ENCODE results near the gene MAS1.
"Not testable (repeated sequence)": the region's sequence is repeated elsewhere in the genome, so short reads cannot be mapped to it uniquely, and the experiment has no call there.

MAS1 gene
- 0.06 to 5.7 (median 0.86) reads per million in 17 experiments for total RNA-seq

DNA sequence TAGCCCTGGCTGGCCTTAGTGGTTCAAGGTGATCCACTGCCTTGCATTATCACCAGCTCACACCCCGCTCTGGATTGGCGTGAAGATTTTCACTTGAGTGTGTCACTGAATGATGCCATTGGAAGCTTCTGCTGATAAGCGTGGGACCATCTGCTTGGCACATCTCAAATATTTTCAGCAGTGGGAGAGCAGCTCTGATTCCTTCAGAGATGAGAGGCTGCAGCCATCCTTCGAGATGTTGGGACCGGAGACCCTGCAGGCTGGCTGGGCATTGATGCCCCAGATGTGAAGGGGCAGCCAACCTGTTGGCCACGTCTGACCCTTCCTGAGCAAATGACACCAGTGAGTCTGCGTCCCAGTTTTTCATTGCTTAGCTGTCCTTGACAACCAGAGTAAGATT is at the start of gene MAS1:
TSS of gene MAS1 (plus strand) at position 197 of the 400 bp plus-strand sequence. CDS start 15,968 bp downstream, outside the sequence.
- DNase-seq, result no peak

DNA sequence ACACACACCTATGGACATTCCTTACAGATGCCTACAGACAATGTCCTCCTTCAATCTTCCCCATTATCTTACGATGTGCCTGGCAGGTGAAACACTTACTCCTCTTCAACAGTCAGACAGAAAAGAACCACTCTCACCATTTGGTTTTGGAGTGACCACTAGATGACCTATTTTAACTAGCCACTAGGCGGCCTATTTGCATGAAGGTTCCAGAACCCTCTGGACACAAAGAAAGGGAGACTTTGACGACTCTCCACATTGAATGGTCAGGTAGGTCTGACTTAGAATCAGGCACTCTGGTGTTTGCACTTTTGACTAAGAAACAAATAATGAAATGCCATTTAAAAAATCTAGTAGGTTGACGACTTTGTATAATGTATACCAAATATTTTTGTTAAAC is 48.8 kb upstream of the MAS1 start:
- no peak for DNase-seq

DNA sequence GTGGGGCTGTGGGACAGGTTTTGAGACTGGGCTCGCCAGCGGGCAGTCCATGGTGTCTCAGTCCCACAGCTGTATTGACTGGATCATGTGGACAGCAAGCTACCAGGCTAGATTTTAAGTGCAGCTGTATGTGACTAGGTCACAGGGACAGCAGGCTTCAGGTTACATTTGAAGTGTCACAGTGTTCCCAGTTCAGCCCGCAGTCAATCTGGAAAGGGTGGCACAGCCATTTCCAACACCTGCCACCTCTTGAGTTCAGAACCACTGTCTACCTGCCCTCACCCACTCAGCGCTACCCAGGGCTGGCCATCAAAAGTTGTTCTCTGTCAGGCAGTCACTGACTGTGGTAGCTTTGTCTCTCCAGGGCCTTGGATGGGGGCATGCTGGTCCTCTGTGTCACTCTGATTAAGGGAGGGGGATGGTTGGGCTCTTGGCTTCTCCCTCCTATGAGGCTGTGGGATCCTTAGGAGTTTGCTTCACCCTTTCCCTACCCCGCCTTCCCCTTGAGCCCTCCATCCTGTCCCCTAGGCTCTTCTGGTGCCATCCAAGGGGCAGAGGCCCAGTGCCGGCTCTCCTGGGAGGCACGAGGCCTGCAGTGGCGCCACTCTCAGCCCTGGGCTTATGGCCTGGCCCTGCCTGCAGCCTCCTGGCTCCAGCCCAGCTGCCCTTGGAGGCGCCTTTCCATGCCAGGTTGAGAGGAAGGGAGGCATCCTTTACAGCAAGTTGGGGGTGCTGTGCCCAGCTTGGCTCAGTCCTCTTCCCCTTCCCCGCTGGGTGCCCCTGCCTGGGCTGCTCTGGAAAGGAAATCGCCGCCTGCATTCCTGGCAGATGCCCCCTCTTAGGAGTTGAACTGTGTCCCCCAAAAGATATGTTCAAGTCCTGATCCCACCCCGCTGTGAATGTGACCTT is 45.8 kb upstream of the MAS1 start:
- no peak for DNase-seq

DNA sequence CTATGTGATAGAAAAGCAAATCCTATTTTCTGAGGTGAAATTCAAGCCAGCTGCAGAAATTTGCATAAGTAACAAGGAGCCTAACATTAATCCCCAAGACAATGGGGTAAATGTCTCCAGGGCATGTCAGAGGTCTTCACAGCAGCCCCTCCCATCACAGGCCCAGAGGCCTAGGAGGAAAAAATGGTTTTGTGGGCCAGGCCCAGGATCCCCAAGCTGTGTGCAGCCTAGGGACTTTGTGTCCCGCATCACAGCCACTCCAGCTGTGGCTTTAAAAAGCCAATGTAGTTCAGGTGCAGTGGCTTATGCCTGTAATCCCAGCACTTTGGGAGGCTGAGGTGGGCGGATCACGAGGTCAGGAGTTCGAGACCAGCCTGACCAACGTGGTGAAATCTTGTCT is 42.2 kb upstream of the MAS1 start:
- not testable (repeated sequence) for DNase-seq

DNA sequence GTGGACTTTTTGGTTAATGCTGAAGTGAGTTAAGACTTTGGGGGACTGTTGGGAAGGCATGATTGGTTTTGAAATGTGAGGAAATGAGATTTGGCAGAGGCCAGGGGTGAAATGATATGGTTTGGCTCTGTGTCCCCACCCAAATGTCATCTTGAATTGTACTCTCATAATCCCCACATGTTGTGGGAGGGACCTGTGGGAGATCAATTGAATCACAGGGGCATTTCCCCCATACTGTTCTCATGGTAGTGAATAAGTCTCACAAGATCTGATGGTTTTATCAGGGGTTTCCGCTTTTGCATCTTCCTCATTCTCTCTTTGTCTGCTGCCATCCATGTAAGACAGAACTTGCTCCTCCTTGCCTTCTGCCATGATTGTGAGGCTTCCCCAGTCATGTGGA is 40.9 kb upstream of the MAS1 start:
- DNase-seq, result peak in 1 of 4 experiments; percentile 39

DNA sequence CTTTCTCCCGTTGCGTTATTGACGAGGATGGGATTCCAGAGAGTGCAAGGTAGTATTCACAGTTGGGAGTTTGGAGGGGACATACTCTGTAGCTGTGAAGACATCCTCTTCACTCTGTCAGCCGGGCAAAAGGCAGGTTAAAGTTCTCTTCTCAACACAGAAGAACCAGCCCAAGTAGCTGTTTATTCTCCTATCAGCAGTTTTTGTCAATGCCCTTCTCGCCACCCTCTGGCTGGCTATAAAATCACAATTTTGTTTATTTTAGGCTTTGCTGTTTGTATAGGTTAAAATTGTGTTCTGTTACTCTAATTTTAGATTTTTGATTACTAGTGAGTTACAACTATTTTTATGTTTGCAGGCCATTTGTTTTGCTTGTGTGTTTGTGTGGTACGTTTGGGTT is 37.9 kb upstream of the MAS1 start:
- peak; percentile 37 to 60 (median 46) for DNase-seq

DNA sequence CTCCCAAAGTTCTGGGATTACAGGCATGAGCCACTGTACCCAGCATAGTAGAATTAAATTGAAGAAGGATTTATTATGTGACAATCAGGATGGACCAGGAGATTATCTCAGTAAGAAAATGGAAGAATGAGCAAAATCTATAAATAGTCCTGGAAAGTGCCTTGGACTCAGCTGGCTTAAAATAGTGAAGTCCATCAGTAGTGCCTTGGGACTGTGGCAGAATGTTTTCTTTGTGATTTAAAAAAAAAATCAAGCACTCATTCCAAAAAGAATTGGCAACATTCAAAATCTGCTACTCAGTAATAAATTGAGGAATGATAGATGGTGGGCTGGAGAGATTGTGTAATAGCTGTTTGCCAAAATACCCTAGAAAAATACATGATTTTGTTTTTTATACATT is 37.0 kb upstream of the MAS1 start:
- no peak for DNase-seq

DNA sequence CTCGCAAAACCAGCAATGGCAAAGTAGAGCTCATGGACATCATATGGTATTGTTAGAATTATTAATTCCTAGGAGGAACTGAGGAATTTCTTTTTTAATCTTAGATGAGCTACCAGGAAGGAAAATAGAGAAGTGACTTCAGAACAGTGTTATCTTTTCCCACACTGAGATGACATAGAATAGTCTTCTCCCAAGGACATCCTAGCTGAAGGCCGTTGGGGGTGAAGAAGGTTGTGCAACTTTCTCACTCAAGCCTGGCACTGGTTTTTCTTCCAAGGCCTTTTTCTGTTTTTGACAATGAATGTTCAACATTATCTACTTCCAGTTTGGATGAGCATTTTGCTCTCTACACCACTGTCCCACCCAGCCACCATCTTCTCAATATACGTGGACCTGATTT is 35.8 kb upstream of the MAS1 start:
- DNase-seq, result peak; percentile 21 to 67 (median 56)

DNA sequence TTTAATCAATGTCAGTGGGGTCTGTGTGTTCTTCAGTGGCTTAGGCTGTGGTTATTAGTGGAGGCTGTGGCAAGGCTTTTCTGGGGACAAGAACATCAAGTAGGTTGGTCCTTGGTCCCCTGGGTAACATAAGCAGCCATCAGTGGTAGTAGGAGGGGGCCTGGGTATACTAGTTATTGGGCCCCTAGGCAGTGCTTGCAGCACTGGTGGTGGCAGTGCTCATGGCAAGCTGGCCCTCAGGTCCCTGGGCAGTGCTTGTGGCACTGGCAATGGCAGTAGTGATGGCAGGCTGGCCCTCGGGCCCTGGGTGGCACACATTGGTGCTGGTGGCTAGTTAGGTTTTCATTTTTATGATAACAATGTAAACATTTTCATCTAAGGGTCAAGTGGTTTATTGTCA is 32.5 kb upstream of the MAS1 start:
- no peak for DNase-seq

DNA sequence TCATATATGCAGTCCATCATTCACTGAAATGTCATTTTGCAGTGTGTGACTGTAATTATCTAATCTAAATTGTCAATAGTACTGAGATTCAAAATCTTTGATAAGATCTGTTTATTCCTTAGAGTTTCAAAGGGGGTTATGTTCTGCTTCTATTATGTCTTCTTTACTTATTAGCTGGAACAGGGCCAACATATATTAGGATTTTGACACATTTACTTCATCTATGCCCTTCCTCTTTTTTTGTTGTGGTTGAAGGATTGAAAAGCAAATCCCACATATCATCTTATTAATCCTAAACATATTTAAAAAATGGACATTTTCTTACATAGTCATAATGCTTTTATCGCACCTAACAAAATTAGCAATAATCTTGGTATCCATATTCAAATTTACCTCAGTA is 30.3 kb upstream of the MAS1 start:
- DNase-seq, result peak in 2 of 4 experiments; percentile 26 to 54

DNA sequence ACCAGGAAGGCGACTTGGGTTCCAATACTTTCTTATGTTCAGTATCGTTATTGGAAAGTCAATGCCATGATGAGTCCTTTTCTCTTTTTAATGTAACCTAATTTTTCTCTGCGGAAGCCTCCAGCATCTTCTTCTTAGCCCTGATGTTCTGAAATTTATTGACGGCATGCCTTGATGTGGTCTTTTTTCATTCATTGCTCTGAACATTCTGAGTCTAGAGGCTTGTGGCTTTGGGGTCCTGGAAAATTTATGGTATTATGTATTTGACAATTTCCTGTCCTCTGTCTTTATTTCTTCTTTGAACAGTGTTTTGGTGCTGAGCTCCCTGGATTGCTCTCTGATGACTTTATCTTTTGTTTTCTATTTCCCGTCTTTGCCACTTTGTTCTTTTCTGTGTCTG is 28.7 kb upstream of the MAS1 start:
- DNase-seq, result no peak

DNA sequence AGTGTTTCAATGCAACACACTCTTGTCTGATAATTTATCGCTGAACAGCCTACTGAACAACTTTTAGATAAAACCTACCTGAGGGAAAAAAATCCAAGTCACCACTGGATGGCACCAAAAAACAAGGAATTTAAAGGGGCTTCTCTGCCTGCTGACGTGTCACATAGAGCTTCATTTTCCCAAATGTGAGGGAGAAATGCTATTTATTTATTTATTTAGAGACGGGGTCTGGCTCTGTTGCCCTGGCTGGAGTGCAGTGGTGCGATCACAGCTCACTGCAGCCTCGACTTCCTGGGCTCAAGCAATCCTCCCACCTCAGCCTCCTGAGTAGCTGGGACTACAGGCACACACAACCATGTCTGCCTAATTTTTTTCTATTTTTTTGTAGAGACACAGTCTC is 27.4 kb upstream of the MAS1 start:
- DNase-seq, result peak; percentile 69 to 74 (median 72)

DNA sequence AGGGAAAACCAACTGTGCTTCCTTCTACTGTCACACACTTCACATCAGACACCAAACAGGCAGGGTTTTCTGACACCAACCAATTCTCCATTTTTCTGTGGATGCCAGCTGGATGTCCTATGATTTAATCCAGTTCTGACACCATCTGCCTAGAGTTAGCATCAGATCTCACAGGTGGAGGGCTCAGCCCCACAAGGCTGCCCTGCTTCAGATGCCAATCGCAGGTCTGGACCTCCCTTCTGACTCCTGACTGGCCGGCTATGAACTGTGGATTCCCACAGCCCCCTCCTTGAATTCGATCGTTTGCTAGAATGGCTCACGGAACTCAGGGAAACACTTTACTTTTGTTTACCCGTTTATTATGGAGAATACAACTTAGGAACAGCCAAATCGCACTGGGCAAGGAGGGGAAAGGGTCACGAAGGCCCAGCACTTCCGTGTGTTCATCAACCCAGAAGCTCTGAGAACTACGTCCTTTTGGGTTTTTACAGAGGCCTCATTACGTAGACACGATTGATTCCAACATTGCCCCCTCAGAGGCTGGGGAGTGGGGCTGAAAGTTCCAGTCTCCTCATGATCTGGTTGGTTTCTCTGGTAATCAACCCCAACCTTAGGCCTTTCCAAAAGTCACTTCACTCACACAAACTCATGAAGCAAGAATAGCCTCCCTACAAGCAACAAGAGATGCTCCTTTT is 25.4 kb upstream of the MAS1 start:
- no peak for DNase-seq

DNA sequence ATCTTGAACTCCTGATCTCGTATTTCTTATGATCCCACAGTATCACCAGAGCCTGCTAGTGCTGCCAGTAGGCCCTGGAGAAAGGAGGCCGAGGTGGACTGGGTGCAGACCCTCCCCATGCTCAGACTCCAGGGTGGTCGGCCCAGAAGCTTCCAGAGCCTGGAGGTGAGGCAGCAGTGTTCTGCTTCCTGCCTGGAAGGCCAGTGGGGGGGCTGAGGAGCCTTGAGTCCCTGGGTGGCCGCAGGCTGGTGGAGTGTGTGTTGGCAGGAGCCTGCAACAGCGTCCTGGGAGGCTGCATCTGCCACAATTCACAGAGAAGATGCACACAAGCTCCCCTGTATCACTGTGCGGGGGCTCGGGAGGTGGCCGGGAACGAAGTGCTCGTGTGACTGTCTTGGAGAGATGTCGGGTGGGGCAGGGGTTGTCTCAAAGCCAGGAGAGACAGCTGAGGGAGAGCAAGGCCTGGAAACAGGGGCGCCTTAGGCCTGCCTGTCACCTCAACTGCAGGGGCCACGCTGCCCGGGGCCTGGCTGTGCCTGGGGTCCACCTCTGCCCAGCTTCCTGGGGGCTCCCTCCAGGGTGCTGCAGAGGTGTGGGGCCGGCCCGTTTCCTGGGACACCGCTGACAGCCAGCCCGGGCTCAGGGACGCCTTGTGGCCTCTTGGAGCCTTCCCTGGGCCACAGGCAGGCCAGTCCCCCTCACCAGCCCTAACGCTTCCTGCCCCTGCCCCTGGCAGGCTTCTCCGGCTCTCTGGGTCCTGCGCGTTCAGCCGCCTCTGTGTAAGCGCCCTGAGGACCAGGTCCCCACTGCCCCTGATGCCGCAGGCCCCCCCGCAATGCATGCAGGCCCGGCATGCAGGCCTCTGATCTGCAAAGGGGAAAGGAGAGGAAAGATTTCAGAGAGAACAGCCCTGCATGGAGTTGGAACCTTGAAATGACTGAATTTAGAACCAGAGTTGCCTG is 24.2 kb upstream of the MAS1 start:
- DNase-seq, result no peak

DNA sequence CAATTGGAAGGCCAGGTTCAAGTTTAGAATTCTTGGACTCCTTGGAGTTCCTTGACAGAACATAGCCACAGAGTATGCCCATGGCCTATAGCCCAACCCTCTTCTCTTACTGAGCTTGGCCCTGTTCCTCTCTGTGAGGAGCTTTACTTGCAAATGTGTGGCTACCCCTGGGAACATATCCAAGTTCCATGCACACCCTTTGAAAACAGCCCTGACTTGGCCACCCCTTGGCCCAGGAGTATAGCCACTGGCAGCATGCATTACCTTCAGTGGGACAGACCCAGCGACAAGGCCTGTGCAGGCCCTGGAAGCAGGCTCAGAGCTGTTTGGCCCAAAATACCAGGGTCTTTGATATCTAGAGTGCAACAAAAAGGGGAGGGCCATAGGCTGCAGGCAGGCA is 19.5 kb upstream of the MAS1 start:
- DNase-seq, result no peak

DNA sequence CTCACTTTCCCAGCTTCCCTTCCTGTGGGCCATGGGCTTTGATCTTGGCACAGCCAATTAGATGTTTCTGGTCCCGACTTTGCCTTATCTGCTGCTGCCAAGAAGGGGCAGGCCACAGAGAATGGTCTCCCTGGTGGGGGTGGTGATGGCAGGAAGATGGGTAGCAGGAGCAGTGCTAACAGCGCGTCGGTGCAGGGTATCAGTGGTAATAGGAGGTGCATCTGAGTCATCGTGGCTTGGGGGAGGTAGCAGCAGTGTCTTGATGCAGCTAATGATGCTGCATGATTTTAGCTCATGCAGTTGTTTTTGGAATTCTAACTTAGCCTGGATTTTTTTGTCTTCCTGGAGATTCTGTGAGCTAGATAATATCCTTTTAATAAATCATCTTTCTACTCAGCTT is 18.9 kb upstream of the MAS1 start:
- DNase-seq, result no peak

DNA sequence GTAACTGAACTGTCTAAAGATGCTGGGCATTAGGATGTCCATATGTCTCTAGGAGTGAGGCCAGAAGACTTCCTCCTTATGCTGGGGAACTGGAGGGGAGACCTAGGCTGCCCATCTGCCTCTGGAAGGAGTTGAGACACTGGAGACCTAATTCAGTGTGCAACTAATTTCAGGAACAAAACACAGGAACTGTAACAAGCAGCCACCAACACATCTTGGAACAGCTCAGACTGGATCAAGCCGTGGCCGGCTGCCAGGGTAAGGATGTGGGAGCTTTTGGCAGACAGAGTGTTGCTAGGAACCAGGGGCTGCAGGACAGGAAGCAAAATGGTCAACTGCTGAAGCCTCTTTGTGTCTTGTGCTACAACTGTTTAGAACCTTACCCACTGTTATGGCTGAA is 16.4 kb upstream of the MAS1 start:
- peak in 3 of 4 experiments; percentile 14 to 29 (median 23) for DNase-seq

DNA sequence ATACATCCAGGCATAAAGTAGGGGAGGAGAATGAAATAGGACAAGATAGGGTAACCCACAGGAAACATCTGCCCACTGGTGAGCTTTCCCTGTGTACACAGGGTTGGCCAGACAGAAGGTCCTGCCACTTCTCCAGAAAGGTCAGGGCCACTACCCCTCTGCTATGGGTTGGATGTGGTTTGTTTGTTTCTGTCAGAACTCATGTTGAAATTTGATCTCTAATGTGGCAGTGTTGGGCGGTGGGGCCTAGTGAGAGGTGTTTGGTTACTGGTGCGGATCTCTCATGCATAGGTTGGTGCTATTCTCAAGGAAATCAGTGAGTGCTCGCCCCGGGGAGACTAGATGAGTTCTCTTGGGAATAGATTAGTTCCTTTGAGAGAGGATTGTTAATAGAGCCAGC is 15.6 kb upstream of the MAS1 start:
- no peak for DNase-seq

DNA sequence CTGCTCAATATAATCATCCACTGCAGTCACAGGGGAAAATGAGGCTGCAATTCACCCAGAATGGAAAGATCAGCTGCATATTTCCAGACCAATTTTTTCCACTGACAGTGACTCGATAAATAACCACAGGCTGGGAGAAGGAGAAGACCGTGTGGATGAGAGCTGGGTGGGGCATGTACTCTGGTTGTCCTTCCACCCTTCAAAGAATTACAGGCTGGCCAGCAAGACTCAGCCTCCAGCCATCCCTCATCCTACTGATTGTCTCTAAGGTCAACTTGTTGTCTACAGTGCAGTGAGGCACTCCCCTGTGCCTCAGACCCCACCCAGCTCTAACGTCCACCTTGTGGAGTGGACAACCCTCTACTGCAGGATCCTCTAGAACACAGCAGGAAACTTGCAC is 14.5 kb upstream of the MAS1 start:
- DNase-seq, result no peak

DNA sequence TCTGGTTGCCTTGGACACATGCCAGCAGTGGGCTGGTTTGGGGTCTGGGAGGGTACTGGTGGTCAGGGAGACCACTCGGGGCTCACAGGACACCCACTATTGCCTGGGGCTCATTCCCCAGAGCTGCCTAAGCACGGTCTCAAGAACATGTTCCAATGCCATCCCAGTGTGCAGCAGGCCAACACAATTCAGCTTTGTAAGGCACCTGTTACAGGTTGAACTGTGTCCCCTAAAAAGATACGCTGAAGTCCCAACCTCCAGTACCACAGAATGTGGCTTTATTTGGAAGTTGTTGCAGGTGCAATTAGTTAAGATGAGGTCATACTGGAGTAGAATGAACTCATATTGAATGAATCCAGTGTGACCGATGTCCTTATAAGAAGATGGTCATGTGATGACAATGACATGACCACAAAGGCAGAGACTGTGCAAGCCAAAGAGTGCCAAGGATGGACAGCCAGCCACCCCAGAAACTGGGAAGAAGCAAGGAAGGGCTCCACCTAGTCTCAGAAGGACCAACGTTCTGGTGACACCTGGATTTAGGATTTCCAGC is 13.5 kb upstream of the MAS1 start:
- DNase-seq, result no peak

DNA sequence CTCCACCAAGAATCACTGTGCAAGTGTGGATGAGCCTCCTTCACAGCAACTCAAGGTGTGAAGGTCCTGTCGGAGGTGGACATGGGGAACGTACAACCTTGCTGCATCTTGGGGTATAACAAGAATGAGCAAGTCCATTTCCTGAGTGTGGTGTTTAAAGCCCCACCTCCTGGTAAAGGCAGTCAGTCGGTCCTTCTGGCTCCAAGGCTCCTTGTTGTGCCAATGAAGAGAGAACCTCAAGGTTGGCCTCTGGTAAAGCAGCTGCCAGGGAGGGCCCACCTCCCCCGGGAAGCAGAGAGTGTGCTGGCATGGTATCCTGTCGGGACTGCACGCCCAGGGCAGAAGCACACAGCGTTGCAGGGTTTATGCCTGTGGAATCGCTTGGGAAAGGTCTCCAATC is 12.4 kb upstream of the MAS1 start:
- no peak for DNase-seq

DNA sequence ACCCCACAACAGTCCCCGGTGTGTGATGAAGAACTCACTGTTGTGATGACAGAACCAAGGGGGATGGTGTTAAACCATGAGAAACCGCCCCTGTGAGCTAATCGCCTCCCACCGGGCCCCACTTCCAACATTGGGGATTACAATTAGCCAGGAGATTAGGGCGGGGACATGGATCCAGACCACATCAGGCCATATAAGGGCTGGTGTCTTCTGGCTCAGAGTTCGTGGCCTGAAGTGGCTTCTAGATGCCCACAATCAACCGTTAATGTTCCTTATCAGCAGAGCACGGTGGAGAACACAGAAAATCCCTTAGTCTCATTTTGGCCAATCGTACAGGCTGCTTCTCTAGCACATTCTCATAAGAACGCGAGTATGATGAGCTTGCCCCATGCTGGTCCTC is 10.9 kb upstream of the MAS1 start:
- no peak for DNase-seq
